Glutamatergic neuron (in vitro differentiated cells): ENCODE measurements around the gene WNT10A. TPM values are rescaled to one million over a fixed set of nuclear protein-coding genes. Genes with fewer than 3 reads are reported as not detected.

Source experiments
- DNase-seq: peaks from one replicate; pipeline ENCODE4 v3.0.0; 2022
- H3K27ac Mint-ChIP-seq: one replicate; pipeline ENCODE4 v1.8.0; 2020; ENCODE audit warnings: mild to moderate bottlenecking, mixed read lengths, inconsistent platforms; ENCODE audit not compliant: unreplicated experiment
- H3K27me3 Mint-ChIP-seq: one replicate; pipeline ENCODE4 v1.8.0; 2020; ENCODE audit warnings: mild to moderate bottlenecking, moderate library complexity, mixed read lengths, inconsistent platforms; ENCODE audit not compliant: unreplicated experiment
- H3K36me3 Mint-ChIP-seq: one replicate; pipeline ENCODE4 v1.8.0; 2020; ENCODE audit warnings: mild to moderate bottlenecking, mixed read lengths, inconsistent platforms; ENCODE audit not compliant: unreplicated experiment
- H3K4me1 Mint-ChIP-seq: one replicate; pipeline ENCODE4 v1.8.0; 2020; ENCODE audit warnings: mild to moderate bottlenecking, low read depth, mixed read lengths, inconsistent platforms; ENCODE audit not compliant: unreplicated experiment
- H3K4me3 Mint-ChIP-seq: one replicate; pipeline ENCODE4 v1.8.0; 2020; ENCODE audit warnings: mild to moderate bottlenecking, mixed read lengths, inconsistent platforms; ENCODE audit not compliant: unreplicated experiment
- H3K9me3 Mint-ChIP-seq: one replicate; pipeline ENCODE4 v1.8.0; 2020; ENCODE audit warnings: mild to moderate bottlenecking, moderate library complexity, mixed read lengths, inconsistent platforms; ENCODE audit not compliant: unreplicated experiment
- CTCF ChIP-seq: fragments of 200-600 bp; sonication (generic); IDR thresholded peaks from one replicate; pipeline ENCODE4 v1.5.0; 2021; ENCODE audit not compliant: partially characterized antibody, unreplicated experiment
- total RNA-seq: library from RNA; stranded (reverse); fragmentation: NEBNext Ultra II Directional; extraction: Animal tissue kit (Norgen Biotek cat#: 25700); gene quantifications from one replicate; pipeline ENCODE4 v1.2.1, GENCODE V29; 2021; ENCODE audit not compliant: unreplicated experiment

The WNT10A gene
- total RNA-seq, 1 donor from 2014 or later = 0.17 TPM

- Mint-ChIP-seq H3K27me3 (peaks cover 32% of the 10 kb centered on the region), H3K4me1 (peaks cover 50% of the 10 kb centered on the region), H3K4me3 (peak overlapping the region; percentile 74), H3K36me3 (no peaks in the 10 kb centered on the region), H3K27ac (no peak overlapping the region), H3K9me3 (peaks cover 6% of the 10 kb centered on the region)
- TF ChIP-seq CTCF = no peak
- DNase-seq = no peak
Measured at GRCh38 chr2:218883491-218884490, 3.1 kb downstream of the WNT10A start.

GRCh38 chr2:218884519-218884918 lies 3.9 kb downstream of the WNT10A start:
- DNase-seq = no peak
- Mint-ChIP-seq H3K36me3 (no peaks in the 10 kb centered on the region), H3K4me3 (peak overlapping the region; percentile 74), H3K27me3 (peaks cover 29% of the 10 kb centered on the region), H3K27ac (peak overlapping the region; percentile 2), H3K4me1 (peaks cover 46% of the 10 kb centered on the region), H3K9me3 (peaks cover 8% of the 10 kb centered on the region)
- TF ChIP-seq CTCF = no peak

GRCh38 chr2:218885981-218886947 lies 5.6 kb downstream of the WNT10A start:
- Mint-ChIP-seq H3K9me3 (peaks cover 12% of the 10 kb centered on the region), H3K27ac (peak overlapping the region; percentile 75), H3K27me3 (peaks cover 26% of the 10 kb centered on the region), H3K36me3 (no peaks in the 10 kb centered on the region), H3K4me3 (peak overlapping the region; percentile 57), H3K4me1 (peaks cover 44% of the 10 kb centered on the region)
- TF ChIP-seq CTCF = no peak
- DNase-seq = peak; percentile 68

GRCh38 chr2:218887079-218887478 lies 6.4 kb downstream of the WNT10A start:
- DNase-seq = no peak
- TF ChIP-seq CTCF = no peak
- Mint-ChIP-seq H3K4me1 (peaks cover 45% of the 10 kb centered on the region), H3K4me3 (peak overlapping the region; percentile 44), H3K27ac (peak overlapping the region; percentile 75), H3K9me3 (peaks cover 16% of the 10 kb centered on the region), H3K27me3 (peaks cover 23% of the 10 kb centered on the region), H3K36me3 (no peaks in the 10 kb centered on the region)
